ENCODE data around the gene PPP3R1. TPM values are rescaled to one million over a fixed set of nuclear protein-coding genes. Genes with fewer than 3 reads are reported as not detected.

The PPP3R1 gene
- total RNA-seq, 4 donors from 2014 or later = 23.8 to 31.6 (median 29.9) TPM

DNA sequence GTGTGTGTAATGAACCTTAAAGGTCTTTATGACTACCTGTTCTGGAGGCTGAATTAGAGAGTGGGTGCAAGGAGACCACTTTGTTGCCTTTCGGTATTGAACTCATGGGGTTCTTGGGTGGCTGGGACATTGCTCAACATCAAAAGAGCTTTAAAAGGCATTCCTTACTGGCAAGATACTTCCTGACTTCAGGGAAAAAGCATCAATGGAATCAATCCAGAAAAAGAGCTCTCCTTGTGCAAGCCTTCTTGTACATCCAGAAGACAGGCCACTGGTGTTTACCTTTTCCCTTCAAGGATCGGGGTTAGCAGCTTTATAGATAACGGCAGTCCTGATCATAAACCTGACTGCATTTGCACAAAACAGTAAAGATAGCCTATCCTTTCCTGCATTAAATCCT is 85.1 kb downstream of the PPP3R1 start:
- 28 to 92% methylated on average over 2 to 3 of the region's 3 CpGs for WGBS, 2 donors (ENCODE audit: low coverage in 1 of 2)
- peaks cover 0 to 87% of the 10 kb centered on the region in 2 donors for H3K36me3 ChIP-seq
- TF ChIP-seq CTCF (IDR thresholded peaks at IDR 0.05) (no peak), POLR2AphosphoS5 (IDR thresholded peaks at IDR 0.05) (no peak), POLR2A (IDR thresholded peaks at IDR 0.05) (no peak), EP300 (IDR thresholded peaks at IDR 0.05) (no peak)
- H3K27ac ChIP-seq = no peak overlapping the region
- no peak overlapping the region for H3K4me3 ChIP-seq
- ATAC-seq = no peak
- H3K27me3 ChIP-seq = no peaks in the 10 kb centered on the region
- H3K9me3 ChIP-seq = no peaks in the 10 kb centered on the region
- H3K4me1 ChIP-seq = no peaks in the 10 kb centered on the region

DNA sequence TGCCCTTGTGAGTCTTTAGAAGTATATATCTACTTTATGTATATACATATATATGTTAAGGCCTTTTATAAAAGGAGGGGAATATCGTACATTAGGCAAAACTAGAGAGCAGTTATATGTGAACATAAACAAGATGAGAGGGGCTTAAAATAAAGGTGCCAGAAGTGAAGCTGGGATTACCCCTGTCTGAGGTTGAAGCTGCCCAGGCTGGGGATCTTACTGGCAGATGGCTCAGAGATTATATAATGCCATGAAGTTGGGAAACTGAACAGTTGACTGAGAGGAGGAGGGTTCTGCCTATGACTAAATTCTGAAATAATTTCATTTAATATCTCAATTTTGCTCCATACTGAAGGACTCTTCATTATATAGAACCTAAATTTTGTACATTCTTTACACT is 88.7 kb downstream of the PPP3R1 start:
- no peaks in the 10 kb centered on the region for H3K9me3 ChIP-seq
- WGBS, 2 donors (ENCODE audit: low coverage in 1 of 2) = 56 to 83% methylated on average over 1 of the region's 1 CpG
- no peaks in the 10 kb centered on the region for H3K27me3 ChIP-seq
- no peak overlapping the region for H3K4me3 ChIP-seq
- H3K27ac ChIP-seq = no peak overlapping the region
- TF ChIP-seq POLR2A (IDR thresholded peaks at IDR 0.05) (no peak), POLR2AphosphoS5 (IDR thresholded peaks at IDR 0.05) (no peak)
- ATAC-seq = no peak
- H3K36me3 ChIP-seq = peaks cover 0 to 84% of the 10 kb centered on the region in 2 donors
- H3K4me1 ChIP-seq = peaks cover 0 to 11% (median 6%) of the 10 kb centered on the region in 3 donors

- TF ChIP-seq EP300 (IDR thresholded peaks at IDR 0.05) = no peak
- TF ChIP-seq POLR2A (IDR thresholded peaks at IDR 0.05) = no peak
- H3K4me1 ChIP-seq = peaks cover 0 to 37% (median 12%) of the 10 kb centered on the region in 3 donors
- WGBS, 2 donors (ENCODE audit: low coverage in 1 of 2) = 0% methylated on average over 1 of the region's 7 CpGs
- peak overlapping the region; percentile 30 to 94 (median 86) for H3K27ac ChIP-seq
- no peaks in the 10 kb centered on the region for H3K27me3 ChIP-seq
- H3K36me3 ChIP-seq = peaks cover 0 to 33% of the 10 kb centered on the region in 2 donors
- H3K4me3 ChIP-seq = peak overlapping the region; percentile 60 to 74
- no peaks in the 10 kb centered on the region for H3K9me3 ChIP-seq
- no peak for ATAC-seq
Observed at GRCh38 chr2:68158134-68158447, 94.2 kb downstream of the PPP3R1 start.

- 0% methylated on average over 7 to 15 of the region's 44 CpGs for WGBS, 2 donors (ENCODE audit: low coverage in 1 of 2)
- Histone ChIP-seq H3K9me3 (no peaks in the 10 kb centered on the region), H3K27me3 (no peaks in the 10 kb centered on the region), H3K27ac (peak within 1 kb of the TSS; percentile 66 to 94 (median 86)), H3K4me3 (peak within 1 kb of the TSS; percentile 60 to 74), H3K4me1 (peaks cover 0 to 37% (median 12%) of the 10 kb centered on the region in 3 donors), H3K36me3 (peaks cover 0 to 28% of the 10 kb centered on the region in 2 donors)
- ATAC-seq = peak; percentile 98
- TF ChIP-seq EP300 (IDR thresholded peaks at IDR 0.05) = no peak
- TF ChIP-seq POLR2A (IDR thresholded peaks at IDR 0.05) = peak; percentile 12 to 26
- peak; percentile 94 for TF ChIP-seq POLR2AphosphoS5 (IDR thresholded peaks at IDR 0.05)
- peak in 1 of 4 experiments; percentile 1 for TF ChIP-seq CTCF (IDR thresholded peaks at IDR 0.05)
Observed at GRCh38 chr2:68157402-68158133, 94.8 kb downstream of the PPP3R1 start, which contains the start of gene PNO1. PNO1 (plus strand) TSS chr2:68157888; CDS start chr2:68157935, 47 bp downstream.

DNA sequence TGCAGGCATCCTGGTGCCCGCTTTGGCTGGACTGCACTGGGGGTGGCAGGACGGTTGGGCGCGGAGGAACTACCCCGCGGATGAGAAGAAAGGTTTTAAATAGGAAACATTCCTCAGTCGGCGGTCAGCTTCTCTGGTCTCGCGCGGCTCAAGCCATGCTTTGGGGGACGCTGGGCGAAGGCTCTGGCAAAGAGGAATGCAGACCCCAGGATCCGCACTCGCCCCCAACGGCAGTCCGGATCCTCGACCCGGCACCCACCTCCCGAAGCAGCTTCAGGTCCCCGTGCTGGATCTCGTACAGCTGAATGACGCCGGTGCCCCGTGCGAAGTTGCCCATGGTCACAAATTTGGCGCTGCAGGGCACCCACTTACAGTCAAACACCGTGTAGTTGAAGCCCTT is 95.3 kb downstream of the PPP3R1 start:
- peak overlapping the region; percentile 66 to 94 (median 86) for H3K27ac ChIP-seq
- H3K4me1 ChIP-seq = peaks cover 0 to 37% (median 12%) of the 10 kb centered on the region in 3 donors
- no peaks in the 10 kb centered on the region for H3K27me3 ChIP-seq
- 0% methylated on average over 7 of the region's 28 CpGs; no CpG with 5 or more reads in 1 of the 2 donors for WGBS, 2 donors (ENCODE audit: low coverage in 1 of 2)
- no peak for TF ChIP-seq EP300 (IDR thresholded peaks at IDR 0.05)
- no peak for TF ChIP-seq POLR2A (IDR thresholded peaks at IDR 0.05)
- peak in 1 of 4 experiments; percentile 24 for TF ChIP-seq CTCF (IDR thresholded peaks at IDR 0.05)
- TF ChIP-seq POLR2AphosphoS5 (IDR thresholded peaks at IDR 0.05) = no peak
- H3K36me3 ChIP-seq = peaks cover 0 to 22% of the 10 kb centered on the region in 2 donors
- H3K9me3 ChIP-seq = no peaks in the 10 kb centered on the region
- H3K4me3 ChIP-seq = peak overlapping the region; percentile 60 to 74
- peak; percentile 34 for ATAC-seq

DNA sequence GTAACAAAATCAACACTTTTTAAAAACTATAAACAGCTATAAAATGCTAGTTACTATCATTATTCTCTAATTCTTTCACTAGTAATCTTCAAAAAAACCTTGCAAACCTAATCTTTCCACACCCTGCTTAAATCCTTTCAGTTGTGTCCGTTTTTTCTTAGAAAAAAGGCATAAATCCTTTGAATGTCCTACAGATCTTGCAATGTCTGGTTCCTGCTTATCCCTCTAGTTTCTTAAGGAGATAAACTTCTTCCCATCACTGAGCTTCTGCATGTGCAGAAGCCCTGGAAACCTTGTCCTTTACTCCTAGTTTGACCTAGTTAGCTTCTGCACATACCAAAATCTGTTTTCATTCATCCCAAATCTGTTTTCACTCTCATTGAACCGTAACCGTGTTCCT is 95.9 kb downstream of the PPP3R1 start:
- WGBS, 2 donors (ENCODE audit: low coverage in 1 of 2) = 4 to 5% methylated on average over 3 of the region's 3 CpGs
- H3K9me3 ChIP-seq = no peaks in the 10 kb centered on the region
- peak overlapping the region; percentile 60 to 74 for H3K4me3 ChIP-seq
- peaks cover 0 to 37% (median 12%) of the 10 kb centered on the region in 3 donors for H3K4me1 ChIP-seq
- no peak for TF ChIP-seq POLR2AphosphoS5 (IDR thresholded peaks at IDR 0.05)
- peaks cover 0 to 16% of the 10 kb centered on the region in 2 donors for H3K36me3 ChIP-seq
- peak overlapping the region; percentile 66 to 94 (median 86) for H3K27ac ChIP-seq
- ATAC-seq = no peak
- H3K27me3 ChIP-seq = no peaks in the 10 kb centered on the region
